Measurements from ENCODE around the gene ZMAT3. TPM values are rescaled to one million over a fixed set of nuclear protein-coding genes. Genes with fewer than 3 reads are reported as not detected.

The ZMAT3 gene
- total RNA-seq, 1 donor from 2014 or later = 5.2 TPM

DNA sequence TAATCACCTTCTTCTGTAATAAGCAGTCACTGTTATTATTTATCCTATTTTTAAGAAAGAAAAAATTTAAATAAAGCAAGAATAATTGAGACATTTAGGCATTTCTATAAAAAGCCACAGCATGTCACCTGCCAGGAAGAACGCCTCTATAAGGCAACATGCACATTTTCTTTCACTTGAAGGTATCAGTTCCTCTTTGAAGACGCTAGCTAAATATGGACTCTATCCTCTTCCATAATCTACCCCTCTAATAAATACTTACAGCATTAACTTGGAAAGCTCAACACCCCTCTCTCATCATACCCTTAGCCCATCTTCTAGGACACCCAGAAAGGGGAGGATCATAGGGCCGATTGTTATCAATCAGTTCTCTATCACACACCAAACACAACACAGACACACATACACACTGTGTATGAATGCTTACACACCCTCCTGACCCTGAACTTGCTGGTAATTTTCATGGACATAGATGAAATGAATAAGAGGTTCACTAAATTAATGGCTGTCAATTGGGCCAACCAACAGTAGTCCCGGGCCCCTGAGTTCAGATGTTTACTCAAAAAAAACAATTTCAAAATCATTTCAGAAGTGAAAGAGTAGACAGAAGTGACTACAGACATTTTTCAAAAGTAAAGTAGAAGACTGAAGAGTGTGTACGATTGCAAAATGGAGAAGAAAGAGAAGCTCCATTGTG, 102.5 kb downstream of the ZMAT3 start:
- Histone ChIP-seq H3K4me1 (ENCODE audit: control insufficient read depth in 3 of 3, insufficient read depth in 3 of 3, low read length in 3 of 3) (peaks cover 5 to 6% (median 6%) of the 10 kb centered on the region in 3 donors), H3K27ac (ENCODE audit: low read depth, low read length) (no peak overlapping the region), H3K9ac (ENCODE audit: low read depth in 1 of 3, low read length in 3 of 3) (no peak overlapping the region), H3K27me3 (ENCODE audit: control insufficient read depth in 3 of 3, insufficient read depth in 3 of 3, low read length in 3 of 3) (no peaks in the 10 kb centered on the region), H3K4me3 (ENCODE audit: low read length in 3 of 3) (no peak overlapping the region), H3K36me3 (ENCODE audit: control insufficient read depth in 3 of 3, insufficient read depth in 3 of 3, low read length in 3 of 3) (no peaks in the 10 kb centered on the region), H3K9me3 (ENCODE audit: control insufficient read depth in 3 of 3, low read length in 3 of 3) (peaks cover 0 to 4% (median 0%) of the 10 kb centered on the region in 3 donors)

Small RNAs within 50 kb of the gene (small RNA-seq; reads per million reads assigned to genes)
- gene RF00019 = not detected

Other genes with a start within 250 kb of the ZMAT3 start
- gene PIK3CA, start 76.5 kb upstream of the ZMAT3 start, total RNA-seq = 20.4 TPM
- gene KCNMB3, start 179.3 kb upstream of the ZMAT3 start, total RNA-seq = 2.6 TPM